NB4 (cell line): ENCODE data around the gene GOLM1.

ENCODE experiments used
- CTCF ChIP-seq: IDR thresholded peaks from one replicate; pipeline ENCODE4 v1.5.1; 2012; ENCODE audit warnings: low read depth, low read length
- MAX ChIP-seq: IDR thresholded peaks from 2 replicates; pipeline ENCODE4 v1.6.1; 2011; ENCODE audit warnings: low read depth, low read length
- MYC ChIP-seq: IDR thresholded peaks from 2 replicates; pipeline ENCODE4 v1.6.1; 2011; ENCODE audit warnings: low read depth, low read length
- POLR2A ChIP-seq: IDR thresholded peaks from 2 replicates; pipeline ENCODE4 v1.6.1; 2011; ENCODE audit warnings: mild to moderate bottlenecking; ENCODE audit not compliant: insufficient read length; ENCODE audit errors: extremely low read depth

- no peak for TF ChIP-seq CTCF
- no peak for TF ChIP-seq POLR2A
- TF ChIP-seq MAX, result no peak
- TF ChIP-seq MYC, result no peak
These were observed 42.5 kb upstream of the GOLM1 start for GRCh38 chr9:86141843-86142242.
